GM23248 (cell line): ENCODE measurements around the gene SNAI3. TPM values are rescaled to one million over a fixed set of nuclear protein-coding genes. Genes with fewer than 3 reads are reported as not detected.

Source experiments
- DNase-seq: peaks from one replicate; pipeline ENCODE4 v3.0.0-alpha.2; 2015
- H2AFZ ChIP-seq: fragments of 200-600 bp; sonication (generic); 2 replicates; pipeline ENCODE4 v1.6.1; 2016; ENCODE audit warnings: antibody characterized with exemption
- H3F3A ChIP-seq: fragments of 200-600 bp; sonication (generic); 2 replicates; pipeline ENCODE4 v1.6.1; 2016; ENCODE audit warnings: mild to moderate bottlenecking, antibody characterized with exemption, mixed run types; ENCODE audit not compliant: insufficient read depth
- H3K27ac ChIP-seq: fragments of 200-600 bp; sonication (generic); 2 replicates; pipeline ENCODE4 v1.5.1; 2016; ENCODE audit warnings: mild to moderate bottlenecking
- H3K27me3 ChIP-seq: fragments of 200-600 bp; sonication (generic); replicated peaks from 2 replicates; pipeline ENCODE4 v1.6.1; 2016; ENCODE audit warnings: mild to moderate bottlenecking; ENCODE audit not compliant: insufficient read depth
- H3K36me3 ChIP-seq: fragments of 200-600 bp; sonication (generic); 2 replicates; pipeline ENCODE4 v1.6.1; 2016; ENCODE audit warnings: low read depth, mild to moderate bottlenecking
- H3K4me1 ChIP-seq: fragments of 200-600 bp; sonication (generic); 2 replicates; pipeline ENCODE4 v1.6.1; 2016; ENCODE audit warnings: mild to moderate bottlenecking; ENCODE audit not compliant: insufficient read depth
- H3K4me2 ChIP-seq: fragments of 200-600 bp; sonication (generic); one replicate; pipeline ENCODE4 v1.6.1; 2016; ENCODE audit warnings: mild to moderate bottlenecking; ENCODE audit not compliant: unreplicated experiment
- H3K4me3 ChIP-seq: fragments of 200-600 bp; sonication (generic); 2 replicates; pipeline ENCODE4 v1.5.1; 2016; ENCODE audit warnings: mild to moderate bottlenecking
- H3K79me2 ChIP-seq: fragments of 200-600 bp; sonication (generic); 2 replicates; pipeline ENCODE4 v1.6.1; 2016; ENCODE audit warnings: mild to moderate bottlenecking; ENCODE audit not compliant: insufficient read depth
- H3K9ac ChIP-seq: fragments of 200-600 bp; sonication (generic); 2 replicates; pipeline ENCODE4 v1.6.1; 2016; ENCODE audit warnings: mild to moderate bottlenecking
- H3K9me2 ChIP-seq: fragments of 200-600 bp; sonication (generic); 2 replicates; pipeline ENCODE4 v1.6.1; 2016; ENCODE audit warnings: mixed run types, mild to moderate bottlenecking, moderate library complexity; ENCODE audit not compliant: insufficient read depth
- H3K9me3 ChIP-seq: fragments of 200-600 bp; sonication (generic); one replicate; pipeline ENCODE4 v1.6.1; 2017; ENCODE audit warnings: low read depth
- H4K20me1 ChIP-seq: fragments of 200-600 bp; sonication (generic); 2 replicates; pipeline ENCODE4 v1.6.0; 2016; ENCODE audit not compliant: insufficient read depth
- EZH2 ChIP-seq: fragments of 200-600 bp; sonication (generic); IDR thresholded peaks from 2 replicates; pipeline ENCODE4 v1.6.1; 2018; ENCODE audit warnings: antibody characterized with exemption, mild to moderate bottlenecking; ENCODE audit not compliant: insufficient read depth, poor library complexity, severe bottlenecking
- EZH2phosphoT487 ChIP-seq: fragments of 200-600 bp; sonication (generic); IDR thresholded peaks from 2 replicates; pipeline ENCODE4 v1.6.1; 2018; ENCODE audit warnings: antibody characterized with exemption, moderate library complexity, mild to moderate bottlenecking, low read depth; ENCODE audit not compliant: insufficient read depth
- WGBS, 2 experiments: methylation state at CpG; one replicate each; pipeline ENCODE4 v1.1.6; 2015 to 2017; ENCODE audit warnings: low lambda C conversion rate in 2 of 2, low coverage in 1 of 2; ENCODE audit errors: missing lambda C conversion rate in 2 of 2; 5-methylcytosine and 5-hydroxymethylcytosine counted together
- in situ Hi-C: fragments of 300-500 bp; cut with MboI; formaldehyde crosslinking; loops from 2 replicates; pipeline ENCODE4 v1.15.0; 2020
- polyA plus RNA-seq: library from polyadenylated mRNA; unstranded; fragments of >200 nt; fragmentation: Nextera tagmentation; extraction: Ambion mirVana; gene quantifications from 2 replicates; pipeline ENCODE4 v1.2.1, GENCODE V29; 2016
- total RNA-seq: library from RNA; depleted of rRNA; stranded (reverse); fragments of >200 nt; shearing (Covaris generic); gene quantifications from 2 replicates; pipeline ENCODE4 v1.2.3, GENCODE V29; 2014

Gene SNAI3
- total and polyA plus RNA-seq, 2 experiments from 2014 or later = 0.71 TPM; not detected in 1

DNA sequence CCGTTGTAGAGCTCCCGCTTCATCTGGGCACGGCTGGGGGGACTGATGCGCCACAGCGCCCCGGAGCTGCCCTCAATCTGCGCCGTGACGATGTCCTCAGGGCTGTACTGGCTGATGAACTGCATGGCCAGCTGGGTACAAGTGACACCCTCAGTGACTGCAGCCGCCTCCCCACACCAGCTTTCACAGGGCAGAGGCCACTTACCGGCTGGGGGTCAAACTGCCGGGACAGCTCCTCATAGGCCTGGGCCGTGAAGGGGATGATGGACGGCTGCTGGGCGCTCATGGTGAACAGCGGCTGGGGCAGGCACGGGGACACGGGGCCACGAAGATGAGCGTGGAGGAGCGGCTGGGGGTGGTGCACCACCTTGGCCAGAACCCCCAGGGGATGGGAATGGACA, 30.3 kb upstream of the SNAI3 start:
- no peak overlapping the region for H3K27ac ChIP-seq
- H3K9me2 ChIP-seq = no peaks in the 10 kb centered on the region
- H4K20me1 ChIP-seq = no peaks in the 10 kb centered on the region
- in situ Hi-C loops = no loop called here
- H2AFZ ChIP-seq = no peak overlapping the region
- peaks cover 6% of the 10 kb centered on the region; the same call in 1 of the 2 replicates for H3K79me2 ChIP-seq
- H3K9me3 ChIP-seq = no peaks in the 10 kb centered on the region
- DNase-seq = no peak
- H3K27me3 ChIP-seq = no peaks in the 10 kb centered on the region
- no peak overlapping the region for H3K4me2 ChIP-seq
- no peak overlapping the region for H3K9ac ChIP-seq
- TF ChIP-seq EZH2phosphoT487 = no peak
- 96 to 97% methylated on average over 20 to 21 of the region's 21 CpGs for WGBS, 2 experiments
- no peak overlapping the region for H3K4me3 ChIP-seq
- no peaks in the 10 kb centered on the region for H3K4me1 ChIP-seq
- H3F3A ChIP-seq = peaks cover 15% of the 10 kb centered on the region
- H3K36me3 ChIP-seq = peaks cover 14% of the 10 kb centered on the region; the same call in 1 of the 2 replicates

DNA sequence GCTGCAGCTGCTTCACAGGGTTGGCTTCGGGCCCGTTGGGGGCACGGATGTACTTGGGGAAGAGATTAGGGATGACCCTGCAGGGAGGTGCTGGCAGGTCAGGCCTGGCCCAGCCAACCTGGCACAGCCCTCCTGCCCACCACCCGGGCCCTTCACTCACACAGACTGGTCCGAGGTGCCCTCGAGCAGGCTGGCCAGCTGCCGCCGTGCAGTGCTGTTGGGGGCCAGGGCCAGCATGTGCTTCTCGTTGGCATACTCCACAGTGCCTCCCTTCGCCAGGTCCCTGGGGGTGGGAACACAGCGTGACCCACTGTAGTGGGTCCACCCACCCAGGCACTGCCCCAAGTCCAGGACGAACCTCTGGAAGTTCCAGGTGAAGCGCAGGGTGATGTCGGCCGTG, 29.9 kb upstream of the SNAI3 start:
- Histone ChIP-seq H3K4me3 (no peak overlapping the region), H3K4me1 (no peaks in the 10 kb centered on the region), H3K79me2 (peaks cover 10% of the 10 kb centered on the region; the same call in 1 of the 2 replicates), H3K36me3 (peaks cover 14% of the 10 kb centered on the region; the same call in 1 of the 2 replicates), H4K20me1 (no peaks in the 10 kb centered on the region), H2AFZ (no peak overlapping the region), H3K4me2 (no peak overlapping the region), H3K9ac (no peak overlapping the region), H3K9me3 (no peaks in the 10 kb centered on the region), H3K27ac (no peak overlapping the region), H3K27me3 (no peaks in the 10 kb centered on the region), H3F3A (peaks cover 15% of the 10 kb centered on the region), H3K9me2 (no peaks in the 10 kb centered on the region)
- in situ Hi-C loops = no loop called here
- TF ChIP-seq EZH2phosphoT487 (no peak), EZH2 (no peak)
- DNase-seq = no peak
- WGBS, 2 experiments = 86 to 88% methylated on average over 10 to 13 of the region's 15 CpGs

GRCh38 chr16:88715312-88716190, 29.2 kb upstream of the SNAI3 start:
- DNase-seq = no peak
- Histone ChIP-seq H3K27ac (no peak overlapping the region), H3K79me2 (peaks cover 17% of the 10 kb centered on the region; the same call in 1 of the 2 replicates), H3K9ac (no peak overlapping the region), H3K9me3 (no peaks in the 10 kb centered on the region), H3F3A (peaks cover 15% of the 10 kb centered on the region), H3K4me2 (no peak overlapping the region), H3K27me3 (no peaks in the 10 kb centered on the region), H3K36me3 (peaks cover 14% of the 10 kb centered on the region; the same call in 1 of the 2 replicates), H3K4me3 (no peak overlapping the region), H2AFZ (no peak overlapping the region), H3K4me1 (no peaks in the 10 kb centered on the region), H4K20me1 (no peaks in the 10 kb centered on the region), H3K9me2 (no peaks in the 10 kb centered on the region)
- in situ Hi-C loops = no loop called here
- TF ChIP-seq EZH2phosphoT487 = no peak
- TF ChIP-seq EZH2 = no peak
- 94 to 95% methylated on average over 39 to 48 of the region's 57 CpGs for WGBS, 2 experiments

DNA sequence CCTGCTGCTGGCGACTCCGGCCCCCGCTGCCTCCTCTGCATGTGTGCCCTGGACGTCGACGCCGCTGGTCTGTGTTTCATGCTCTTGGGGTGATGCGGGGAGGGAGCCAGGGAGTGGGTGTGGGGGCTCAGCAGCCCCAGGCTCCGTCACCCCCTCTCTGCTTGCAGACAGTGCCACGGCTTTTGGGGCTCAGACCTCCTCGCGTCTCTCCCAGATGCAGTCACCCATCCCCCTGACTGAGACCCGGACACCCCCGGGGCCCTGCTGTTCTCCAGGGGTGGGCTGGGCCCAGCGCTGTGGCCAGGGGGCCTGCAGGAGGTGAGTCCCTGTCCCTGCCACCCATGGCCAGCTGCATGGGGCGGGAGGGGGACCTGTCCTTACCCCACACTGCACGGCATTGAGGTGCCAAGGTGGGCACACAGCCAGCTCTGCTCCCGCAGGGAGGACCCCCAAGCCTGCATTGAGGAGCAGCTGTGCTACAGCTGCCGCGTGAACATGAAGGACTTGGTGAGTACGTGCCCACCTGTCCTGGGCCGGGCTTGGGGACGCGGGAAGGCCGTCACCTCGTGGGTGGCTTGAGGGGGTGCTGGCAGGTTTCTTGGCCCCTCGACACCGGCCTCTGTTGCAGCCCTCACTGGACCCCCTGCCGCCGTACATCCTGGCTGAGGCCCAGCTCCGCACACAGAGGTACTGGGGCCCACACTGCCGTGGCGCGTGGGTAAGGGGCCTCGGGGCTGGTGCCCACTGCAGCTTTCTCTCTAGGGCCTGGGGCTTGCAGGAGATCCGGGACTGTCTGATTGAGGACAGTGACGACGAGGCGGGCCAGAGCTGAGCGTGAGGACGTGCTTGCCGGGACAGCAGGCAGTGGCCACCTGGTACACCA, 28.4 kb upstream of the SNAI3 start:
- H3K4me1 ChIP-seq = no peaks in the 10 kb centered on the region
- H3K27ac ChIP-seq = no peak overlapping the region
- TF ChIP-seq EZH2 (no peak), EZH2phosphoT487 (no peak)
- H3K9me2 ChIP-seq = no peaks in the 10 kb centered on the region
- H3K9ac ChIP-seq = no peak overlapping the region
- H3F3A ChIP-seq = peaks cover 15% of the 10 kb centered on the region
- peaks cover 14% of the 10 kb centered on the region; the same call in 1 of the 2 replicates for H3K36me3 ChIP-seq
- WGBS, 2 experiments = 87 to 92% methylated on average over 35 to 42 of the region's 42 CpGs
- H4K20me1 ChIP-seq = no peaks in the 10 kb centered on the region
- in situ Hi-C loops = no loop called here
- no peaks in the 10 kb centered on the region for H3K27me3 ChIP-seq
- DNase-seq = no peak
- H3K4me3 ChIP-seq = no peak overlapping the region
- no peak overlapping the region for H2AFZ ChIP-seq
- H3K4me2 ChIP-seq = no peak overlapping the region
- H3K79me2 ChIP-seq = peaks cover 20% of the 10 kb centered on the region; the same call in 1 of the 2 replicates
- no peaks in the 10 kb centered on the region for H3K9me3 ChIP-seq
